Daoy (cell line): Measurements from ENCODE around the gene PARN. TPM values are rescaled to one million over a fixed set of nuclear protein-coding genes. Genes with fewer than 3 reads are reported as not detected.
"Not testable (repeated sequence)": the region's sequence is repeated elsewhere in the genome, so short reads cannot be mapped to it uniquely, and the experiment has no call there.

ENCODE experiments used
- DNase-seq: peaks from one replicate; pipeline ENCODE4 v3.0.0-alpha.2; 2015; ENCODE audit warnings: low read depth
- total RNA-seq: library from RNA; depleted of rRNA; stranded (reverse); fragments of >200 nt; shearing (Covaris generic); gene quantifications from 2 replicates; pipeline ENCODE4 v1.2.3, GENCODE V29; 2014

PARN gene
- total RNA-seq, 1 experiment from 2014 or later: 51.1 TPM

GRCh38 chr16:14632693-14633569 is 2.9 kb upstream of the PARN start, which contains the start of gene BFAR:
Gene BFAR, plus strand, starts transcription at chr16:14632951. Its CDS starts 11,396 bp downstream, at chr16:14644347.
- peak; percentile 99 for DNase-seq

- DNase-seq: not testable (repeated sequence)
Measured at GRCh38 chr16:14630620-14631330, 715 bp upstream of the PARN start.

- no peak for DNase-seq
Measured at GRCh38 chr16:14629612-14629918, 495 bp downstream of the PARN start.

- no peak for DNase-seq
Measured at GRCh38 chr16:14628806-14629611, 1.1 kb downstream of the PARN start.

- DNase-seq: no peak
Measured at GRCh38 chr16:14627078-14627477, 3.0 kb downstream of the PARN start.

GRCh38 chr16:14618566-14618965 is 11.5 kb downstream of the PARN start:
- no peak for DNase-seq

- DNase-seq: no peak
Measured at GRCh38 chr16:14616280-14616679, 13.8 kb downstream of the PARN start.

GRCh38 chr16:14613991-14614390 is 16.1 kb downstream of the PARN start:
- no peak for DNase-seq

- no peak for DNase-seq
Measured at GRCh38 chr16:14611660-14612059, 18.4 kb downstream of the PARN start.

GRCh38 chr16:14609716-14610115 is 20.3 kb downstream of the PARN start:
- no peak for DNase-seq

- no peak for DNase-seq
Measured at GRCh38 chr16:14608604-14609003, 21.5 kb downstream of the PARN start.

- DNase-seq: no peak
Measured at GRCh38 chr16:14608111-14608566, 21.9 kb downstream of the PARN start.

GRCh38 chr16:14606102-14606501 is 24.0 kb downstream of the PARN start:
- DNase-seq: no peak

- no peak for DNase-seq
Measured at GRCh38 chr16:14602443-14602963, 27.6 kb downstream of the PARN start.

- no peak for DNase-seq
Measured at GRCh38 chr16:14600164-14600563, 29.9 kb downstream of the PARN start.

- DNase-seq: no peak
Measured at GRCh38 chr16:14586637-14587305, 43.3 kb downstream of the PARN start.

GRCh38 chr16:14585287-14585686 is 44.8 kb downstream of the PARN start:
- no peak for DNase-seq

GRCh38 chr16:14580926-14581325 is 49.1 kb downstream of the PARN start:
- DNase-seq: not testable (repeated sequence)

GRCh38 chr16:14579266-14579665 is 50.8 kb downstream of the PARN start:
- DNase-seq: no peak

GRCh38 chr16:14576532-14576931 is 53.5 kb downstream of the PARN start:
- DNase-seq: no peak

- no peak for DNase-seq
Measured at GRCh38 chr16:14576069-14576468, 54.0 kb downstream of the PARN start.
